ENCODE measurements around the gene SETX. TPM values are rescaled to one million over a fixed set of nuclear protein-coding genes. Genes with fewer than 3 reads are reported as not detected.

The SETX gene
- total and polyA plus RNA-seq, 2 of the 13 experiments (the other 11 are each of a cell fraction or from before 2014, with no cell fraction given) = 13.2 to 39.0 TPM

- Histone ChIP-seq H3K4me2 (ENCODE audit: low read depth, low read length) (no peak overlapping the region), H3K4me3 (replicated peaks in 1 of 3; ENCODE audit: insufficient read depth in 1 of 3, low read depth in 2 of 3, low read length in 3 of 3) (no peak overlapping the region), H3K36me3 (replicated peaks in 1 of 2; ENCODE audit: control insufficient read depth in 1 of 2, insufficient read depth in 2 of 2, low read length in 2 of 2) (no peaks in the 10 kb centered on the region), H2AFZ (ENCODE audit: low read length) (no peak overlapping the region), H3K9ac (ENCODE audit: insufficient read depth, low read depth, low read length) (no peak overlapping the region), H3K79me2 (ENCODE audit: insufficient read depth, low read length) (no peaks in the 10 kb centered on the region), H4K20me1 (ENCODE audit: insufficient read depth, low read length) (no peaks in the 10 kb centered on the region), H3K9me3 (ENCODE audit: low read length) (no peaks in the 10 kb centered on the region), H3K4me1 (ENCODE audit: insufficient read depth, low read length) (no peaks in the 10 kb centered on the region), H3K27ac (ENCODE audit: extremely low read length, insufficient read depth, low read length) (no peak overlapping the region), H3K27me3 (ENCODE audit: control insufficient read depth in 1 of 2, insufficient read depth in 2 of 2, low read length in 2 of 2) (peaks cover 0 to 2% of the 10 kb centered on the region in 2 experiments; a peak in 1 of 5 replicates)
- in situ Hi-C loops (cut with HindIII; ENCODE audit: extremely low pct_ligation_motif_present, low pct_unique_long_range_greater_than_20kb) (no loop called here), intact Hi-C loops (cut with micrococcal nuclease; ENCODE audit: unreplicated experiment) (no loop called here)
- POLR2A ChIA-PET = no interaction called here
- no peak for DNase-seq (ENCODE audit: low spot score)
- ATAC-seq = no peak; the same call in 2 of the 3 replicates
- BruUV-seq (replicated peaks) = no TSS peak
- 40% methylated on average over 13 of the region's 13 CpGs for WGBS (ENCODE audit: low lambda C conversion rate)
- CTCF ChIA-PET (ENCODE audit: low intra/inter-chr PET ratio, low total read pairs) = no interaction called here
- FAIRE-seq = no peak
- no peak for TF ChIP-seq BHLHE40 (IDR thresholded peaks at IDR 0.05; ENCODE audit: low read length)
- TF ChIP-seq ZNF841 (CRISPR knock-in tag; IDR thresholded peaks at IDR 0.05; ENCODE audit: borderline replicate concordance) = no peak
- no peak for TF ChIP-seq SP1 (IDR thresholded peaks at IDR 0.05)
- no peak for TF ChIP-seq SP1 (CRISPR knock-in tag; IDR thresholded peaks at IDR 0.05)
- no peak for TF ChIP-seq NCOA5 (CRISPR knock-in tag; IDR thresholded peaks at IDR 0.05)
- TF ChIP-seq FLYWCH1 (CRISPR knock-in tag; IDR thresholded peaks at IDR 0.05) = no peak
- TF ChIP-seq NFE2L1 (CRISPR knock-in tag; IDR thresholded peaks at IDR 0.05; ENCODE audit: borderline replicate concordance) = no peak
- no peak for TF ChIP-seq BCLAF1 (IDR thresholded peaks at IDR 0.05)
- TF ChIP-seq HES4 (CRISPR knock-in tag; IDR thresholded peaks at IDR 0.05; ENCODE audit: borderline replicate concordance) = no peak
- no peak for TF ChIP-seq FOXM1 (CRISPR knock-in tag; IDR thresholded peaks at IDR 0.05)
- TF ChIP-seq ZNF260 (CRISPR knock-in tag; IDR thresholded peaks at IDR 0.05; ENCODE audit: borderline replicate concordance, low read depth) = no peak
- TF ChIP-seq MYNN (CRISPR knock-in tag; IDR thresholded peaks at IDR 0.05; ENCODE audit: low read depth) = no peak
- no peak for TF ChIP-seq HDAC2 (CRISPR knock-in tag; IDR thresholded peaks at IDR 0.05)
- no peak for TF ChIP-seq ZNF691 (CRISPR knock-in tag; IDR thresholded peaks at IDR 0.05; ENCODE audit: borderline replicate concordance, low read depth)
- TF ChIP-seq SALL1 (CRISPR knock-in tag; IDR thresholded peaks at IDR 0.05) = no peak
- TF ChIP-seq REST (IDR thresholded peaks at IDR 0.05; ENCODE audit: borderline replicate concordance in 1 of 2, low read depth in 1 of 2, low read length in 2 of 2) = no peak
- no peak for TF ChIP-seq JUND (CRISPR knock-in tag; IDR thresholded peaks at IDR 0.05)
- TF ChIP-seq ZEB1 (IDR thresholded peaks at IDR 0.05; ENCODE audit: insufficient replicate concordance, low read depth) = no peak
- no peak for TF ChIP-seq ZNF782 (CRISPR knock-in tag; IDR thresholded peaks at IDR 0.05; ENCODE audit: borderline replicate concordance)
These were observed 13.0 kb upstream of the SETX start for GRCh38 chr9:132367613-132368313.
